Left forelimb (tissue), 1 donor: ENCODE results near the gene ZNF71.

ENCODE experiments used
- DNase-seq: peaks from one replicate; pipeline ENCODE4 v3.0.0-alpha.2; 2018; ENCODE audit warnings: low spot score

ZNF71 gene

GRCh38 chr19:56594783-56595547 lies at the start of gene ZNF71:
Gene ZNF71, plus strand, starts transcription at chr19:56595302. Its CDS starts 6,257 bp downstream, at chr19:56601559.
- peak; percentile 94 for DNase-seq

- DNase-seq: no peak
Observed at GRCh38 chr19:56547535-56547934, 47.6 kb upstream of the ZNF71 start.

GRCh38 chr19:56554272-56554869 lies 40.7 kb upstream of the ZNF71 start:
- no peak for DNase-seq

GRCh38 chr19:56562766-56563165 lies 32.3 kb upstream of the ZNF71 start:
- DNase-seq: no peak

GRCh38 chr19:56566904-56567273 lies 28.2 kb upstream of the ZNF71 start:
- no peak for DNase-seq

- peak; percentile 96 for DNase-seq
Observed at GRCh38 chr19:56567274-56568120, 27.6 kb upstream of the ZNF71 start, which contains the start of gene ZNF470. Gene ZNF470, plus strand, starts transcription at chr19:56567468. Its CDS starts 2,844 bp downstream, at chr19:56570312.

- no peak for DNase-seq
Observed at GRCh38 chr19:56572589-56572988, 22.5 kb upstream of the ZNF71 start.

- DNase-seq: no peak
Observed at GRCh38 chr19:56573914-56574313, 21.2 kb upstream of the ZNF71 start.

- no peak for DNase-seq
Observed at GRCh38 chr19:56577719-56578602, 17.1 kb upstream of the ZNF71 start.

- no peak for DNase-seq
Observed at GRCh38 chr19:56594446-56594782, 688 bp upstream of the ZNF71 start.

GRCh38 chr19:56595548-56595899 lies 422 bp downstream of the ZNF71 start:
- DNase-seq: no peak

- DNase-seq: no peak
Observed at GRCh38 chr19:56596676-56597075, 1.6 kb downstream of the ZNF71 start.

GRCh38 chr19:56597696-56598095 lies 2.6 kb downstream of the ZNF71 start:
- DNase-seq: no peak

- DNase-seq: no peak
Observed at GRCh38 chr19:56601375-56601774, 6.3 kb downstream of the ZNF71 start.

- DNase-seq: no peak
Observed at GRCh38 chr19:56603829-56604228, 8.7 kb downstream of the ZNF71 start.

GRCh38 chr19:56608274-56608964 lies 13.3 kb downstream of the ZNF71 start:
- DNase-seq: no peak

GRCh38 chr19:56611288-56611687 lies 16.2 kb downstream of the ZNF71 start:
- DNase-seq: no peak

- no peak for DNase-seq
Observed at GRCh38 chr19:56612737-56613136, 17.6 kb downstream of the ZNF71 start.

GRCh38 chr19:56613639-56614038 lies 18.5 kb downstream of the ZNF71 start:
- no peak for DNase-seq

- no peak for DNase-seq
Observed at GRCh38 chr19:56617531-56617930, 22.4 kb downstream of the ZNF71 start.

GRCh38 chr19:56619121-56619520 lies 24.0 kb downstream of the ZNF71 start:
- no peak for DNase-seq
